Activated gamma-delta T cell treated with Interleukin-2 at 50 U/mL for 16 hours (primary cell): Measurements from ENCODE around the gene GRAMD1B.
A peak's percentile ranks its signal among the peaks of the same experiment; 100 is the strongest.
"Not testable (repeated sequence)": the region's sequence is repeated elsewhere in the genome, so short reads cannot be mapped to it uniquely, and the experiment has no call there.

Source experiments
- DNase-seq: peaks from one replicate; pipeline ENCODE4 v3.0.0-alpha.2; 2020

GRAMD1B gene

DNA sequence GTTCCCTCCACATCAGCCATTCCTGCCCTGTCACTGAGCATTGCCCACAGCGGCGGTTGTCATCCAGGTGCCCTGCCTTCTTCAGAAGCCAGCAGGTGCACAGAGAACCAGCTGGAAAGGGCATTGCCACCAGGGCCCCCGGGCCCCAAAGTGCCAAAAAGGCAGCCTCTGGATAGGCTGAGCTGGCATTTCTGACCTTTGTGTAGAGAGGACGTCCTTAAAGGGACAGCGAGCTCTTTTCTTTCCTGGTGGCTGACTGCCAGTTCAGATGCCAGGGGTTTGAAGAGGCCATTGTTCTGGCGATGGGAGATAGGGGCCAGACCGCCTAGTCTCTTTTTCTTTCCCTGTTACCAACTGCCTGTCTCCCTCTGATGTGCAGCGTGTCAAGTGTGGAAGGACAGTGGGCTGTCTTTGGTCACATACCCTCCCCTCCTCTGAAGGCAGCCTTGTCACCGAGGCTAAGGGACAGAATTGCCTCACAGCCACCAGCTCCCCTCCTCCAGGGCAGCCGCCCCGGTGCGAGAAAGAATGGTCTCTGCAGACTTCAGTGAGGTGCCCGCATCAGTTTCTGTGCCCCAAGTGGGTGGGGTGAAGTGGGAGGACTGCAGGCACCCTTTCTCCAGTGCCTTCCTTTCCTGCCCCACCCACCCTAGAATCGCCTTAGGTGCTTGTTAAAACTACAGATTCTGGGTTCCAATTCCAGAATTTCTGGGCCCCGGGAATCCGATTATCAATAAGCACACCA is 114.7 kb downstream of the GRAMD1B start:
- DNase-seq: no peak

DNA sequence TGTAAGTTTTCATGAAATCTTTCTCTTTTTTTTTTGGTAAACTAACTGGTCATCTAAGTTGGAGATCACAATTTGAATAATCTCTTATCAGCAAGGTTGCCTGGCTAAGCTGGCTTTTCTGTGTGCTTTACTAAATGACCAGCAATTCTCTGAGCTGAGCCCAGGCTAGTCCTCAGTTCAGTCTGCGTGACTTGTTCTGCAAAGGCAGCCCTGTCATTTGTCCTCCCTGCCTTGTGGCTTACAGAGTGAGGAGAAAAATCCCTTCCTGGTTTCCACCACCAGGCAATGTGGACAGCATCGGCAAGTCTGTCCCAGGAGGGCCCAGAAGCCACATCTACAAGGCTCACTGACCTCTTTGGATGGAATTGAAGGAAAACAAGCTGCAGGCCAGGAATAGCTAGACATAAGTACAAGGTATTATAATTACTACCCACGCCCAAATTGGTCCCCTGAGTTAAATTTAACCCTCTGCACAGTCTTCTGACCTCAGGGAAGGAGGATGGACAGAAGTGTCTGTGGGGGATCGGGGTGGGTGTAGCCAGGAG is 115.7 kb downstream of the GRAMD1B start:
- no peak for DNase-seq

DNA sequence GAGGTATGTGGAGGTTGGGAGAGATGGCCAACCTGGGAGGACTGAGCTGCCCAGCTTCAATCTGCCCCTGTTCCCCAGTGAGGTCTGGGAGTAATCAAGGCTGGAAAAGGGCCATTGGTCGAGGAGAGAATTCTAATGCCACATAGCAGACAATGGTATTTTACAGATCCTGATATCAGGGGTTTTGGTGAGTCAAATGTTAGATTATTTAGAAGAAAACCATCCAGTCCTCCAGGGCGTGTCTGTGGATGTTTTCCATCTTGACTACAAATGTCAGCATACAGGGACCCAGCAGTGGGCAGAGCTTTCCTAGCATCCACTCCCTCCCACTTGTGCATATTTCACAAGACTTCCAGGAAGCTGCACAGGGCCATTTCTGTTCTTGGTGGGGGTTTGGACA is 116.4 kb downstream of the GRAMD1B start:
- DNase-seq: no peak

DNA sequence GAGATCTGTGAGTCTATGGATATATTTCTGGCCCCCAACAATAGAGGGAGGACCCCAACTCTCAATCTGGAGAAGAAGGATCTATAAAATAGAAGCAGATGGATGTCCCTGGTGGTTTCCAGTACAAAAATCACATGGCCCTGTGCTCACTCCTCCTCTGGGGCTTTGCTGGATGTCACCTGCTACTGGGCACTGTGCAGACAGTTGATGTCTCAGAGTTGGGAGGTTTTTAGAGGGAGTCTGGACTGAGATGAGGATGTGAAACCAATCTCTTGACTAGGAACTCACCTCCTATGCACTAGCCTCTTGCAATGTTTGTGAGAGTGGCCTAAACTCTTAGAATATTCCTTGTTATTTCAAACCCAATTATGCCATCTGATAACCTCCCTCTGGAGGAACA is 117.1 kb downstream of the GRAMD1B start:
- DNase-seq: no peak

DNA sequence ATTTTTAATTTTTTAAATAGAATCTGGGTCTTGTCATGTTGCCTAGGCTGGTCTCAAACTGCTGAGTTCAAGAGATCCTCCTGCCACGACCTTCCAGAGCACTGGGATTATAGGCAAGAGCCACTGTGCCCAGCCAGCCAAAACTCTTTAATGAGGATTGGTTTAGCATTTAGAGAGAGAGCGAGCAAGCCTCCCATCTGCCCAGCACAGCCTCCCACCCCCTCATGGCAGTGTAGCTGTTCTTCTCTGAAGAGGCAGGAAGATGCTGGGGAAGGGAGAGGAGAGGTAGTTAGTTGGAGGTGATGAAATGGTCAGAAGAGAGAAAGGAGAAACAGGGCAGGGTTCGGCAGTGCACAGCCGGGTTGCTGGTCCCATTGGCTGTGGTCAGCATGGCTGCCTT is 118.7 kb downstream of the GRAMD1B start:
- DNase-seq: no peak

DNA sequence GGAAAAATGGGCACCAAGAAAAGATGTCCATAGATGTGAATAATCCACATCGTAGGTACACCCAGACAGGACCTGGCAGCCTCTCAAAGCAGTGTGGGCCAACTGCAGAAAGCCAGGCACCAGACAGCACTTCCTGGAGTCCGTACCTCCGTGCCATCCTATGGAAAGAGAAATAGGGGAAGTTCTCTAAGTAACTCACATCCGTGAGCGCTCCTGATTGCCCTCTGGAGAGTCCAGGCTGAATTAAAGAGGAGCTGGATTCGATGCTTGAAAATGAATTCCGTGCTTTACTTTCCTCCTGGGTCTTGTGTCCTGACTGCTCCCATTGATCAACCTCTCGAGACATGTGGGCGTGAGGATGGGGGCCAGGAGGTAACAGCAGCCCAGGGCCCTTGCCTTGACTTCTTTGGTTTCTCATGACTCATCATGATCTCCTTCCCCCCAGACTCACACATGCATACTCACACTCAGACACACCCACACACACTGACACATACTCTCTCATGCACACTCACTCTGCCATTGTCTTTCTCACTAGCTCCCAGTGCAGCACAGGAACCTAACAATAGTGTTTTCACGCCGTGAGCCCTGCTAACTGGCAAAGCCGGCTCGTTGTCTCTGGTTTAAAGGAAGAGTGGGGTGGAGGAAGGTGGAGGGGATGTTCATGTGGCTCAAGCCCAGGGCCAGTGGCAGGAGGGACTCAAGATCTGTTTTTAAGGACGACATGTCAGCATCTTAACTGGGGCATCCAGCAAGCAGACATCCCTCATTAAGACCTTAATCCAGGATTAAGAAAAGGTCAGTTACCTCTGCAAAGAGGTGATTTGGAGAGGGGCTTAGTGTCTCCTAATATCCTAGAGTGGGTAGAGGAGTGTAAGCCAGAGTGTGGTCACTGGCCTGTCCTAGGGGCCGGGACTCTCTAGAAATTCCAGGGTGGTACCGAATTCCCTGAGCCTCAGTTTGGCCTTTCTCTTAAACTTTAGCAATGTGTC is 120.2 kb downstream of the GRAMD1B start:
- DNase-seq: no peak

DNA sequence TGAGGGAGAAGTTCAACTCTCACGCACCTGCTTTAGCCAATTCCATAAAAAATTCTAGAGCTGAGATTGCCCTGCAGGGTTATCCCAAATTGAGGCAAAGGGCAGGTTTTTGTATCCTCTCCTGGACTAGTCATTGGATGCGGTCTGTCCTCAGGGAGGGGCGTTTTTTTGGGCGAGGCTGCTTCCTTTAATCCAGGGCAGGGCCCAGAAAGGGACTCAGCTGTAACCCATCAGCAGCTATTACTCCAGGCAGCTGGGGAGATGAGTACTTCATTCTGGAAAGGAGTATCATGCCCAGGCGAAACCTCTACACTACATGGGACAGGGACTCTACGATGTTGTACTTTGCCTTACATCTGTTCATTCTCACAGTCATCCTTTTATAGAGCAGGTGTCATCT is 121.0 kb downstream of the GRAMD1B start:
- DNase-seq: no peak

DNA sequence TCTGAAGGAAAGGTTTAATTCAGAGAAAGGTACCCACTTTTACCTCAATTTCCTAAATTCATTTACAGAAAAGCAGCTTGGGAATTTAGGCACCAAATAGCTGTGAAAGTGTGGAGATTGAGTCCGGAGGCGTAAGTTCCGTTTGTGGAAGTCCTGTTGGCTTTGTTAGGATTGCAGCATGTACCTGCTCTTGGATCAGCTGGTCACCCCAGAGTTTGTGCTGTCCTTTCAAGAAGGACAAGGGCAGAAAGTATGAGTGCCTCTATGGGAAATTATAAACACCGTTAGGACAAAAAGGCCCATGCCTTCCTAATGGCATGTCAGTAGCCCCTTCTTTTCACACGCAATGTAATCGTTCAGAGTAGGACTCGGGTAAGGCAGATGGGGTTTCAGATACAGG is 126.6 kb downstream of the GRAMD1B start:
- DNase-seq: no peak

DNA sequence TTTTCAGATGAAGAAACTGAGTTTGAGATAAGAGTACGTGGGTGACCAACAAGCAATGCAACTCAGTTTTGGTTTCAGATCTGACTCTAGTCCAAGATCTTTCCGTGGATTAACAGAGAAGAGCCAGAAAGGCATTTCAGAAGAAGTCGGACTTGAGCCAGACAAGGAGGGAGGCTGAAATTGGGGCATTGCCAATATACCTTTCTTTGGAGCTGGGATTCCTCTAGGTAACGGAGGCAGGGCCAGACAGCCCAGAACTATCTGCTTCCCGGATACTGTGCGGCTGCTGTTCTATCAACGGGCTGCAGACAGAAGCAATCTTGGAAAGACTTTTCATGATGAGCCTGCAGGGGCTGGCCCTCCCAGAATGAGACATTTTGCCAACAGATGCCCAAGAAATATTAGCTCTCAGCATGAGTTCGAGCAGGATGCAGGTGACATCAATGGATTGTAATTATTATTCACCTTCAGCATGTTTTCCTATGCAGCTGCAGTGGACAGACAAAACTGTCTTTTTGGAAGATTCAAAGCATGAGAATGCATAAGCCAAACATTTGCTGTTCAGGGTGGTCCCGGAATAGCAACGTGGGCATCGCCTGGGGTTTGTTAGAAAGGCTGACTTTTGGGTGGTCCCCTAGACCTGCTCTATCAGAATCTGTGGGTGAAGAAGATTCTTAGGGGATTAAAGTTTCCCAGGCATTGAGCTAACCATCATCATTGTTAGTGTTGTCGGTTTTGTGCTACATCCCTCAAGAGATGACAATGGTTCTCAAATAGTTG is 128.7 kb downstream of the GRAMD1B start:
- DNase-seq: no peak

DNA sequence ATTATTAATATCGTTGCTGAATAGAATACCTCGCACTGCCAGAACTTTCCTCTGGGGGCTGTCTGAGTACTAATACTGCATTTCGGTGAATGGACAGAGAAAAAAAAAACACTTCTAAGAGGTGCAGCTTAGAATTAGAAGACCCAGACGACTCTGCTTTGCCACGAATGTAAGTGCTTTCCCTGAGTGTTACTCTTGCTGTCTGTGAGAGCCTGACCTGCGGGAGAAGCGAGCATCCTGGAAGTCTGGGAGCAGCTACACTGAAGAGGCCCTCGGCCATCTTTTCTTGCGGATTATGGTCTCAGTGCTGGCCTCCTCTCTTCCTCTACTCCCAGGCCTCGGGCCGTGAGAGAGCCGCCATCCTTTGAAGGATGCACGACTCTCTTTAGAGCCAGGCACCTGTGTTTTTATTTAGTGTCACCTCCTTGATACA is 129.5 kb downstream of the GRAMD1B start:
- no peak for DNase-seq

DNA sequence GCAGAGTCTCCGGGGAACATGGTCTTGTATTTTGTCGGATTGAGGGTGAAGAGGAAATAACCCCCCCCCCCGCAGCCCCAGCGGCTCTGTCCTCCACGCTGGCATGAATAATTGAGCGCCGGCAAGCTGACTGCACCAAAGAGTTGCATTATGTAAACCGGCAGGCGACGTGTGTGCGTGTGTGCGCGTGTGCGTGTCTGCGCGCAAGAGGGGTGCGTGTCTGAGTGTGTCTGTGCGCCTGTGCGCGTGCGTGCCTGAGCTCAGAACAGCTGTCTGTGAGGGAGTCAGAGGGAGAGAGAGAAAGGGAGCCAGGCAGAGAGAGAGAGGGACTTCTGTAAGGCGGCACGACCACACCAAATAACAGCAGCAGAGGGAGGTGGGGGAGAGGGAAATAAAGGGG is 129.9 kb downstream of the GRAMD1B start:
- DNase-seq: peak; percentile 14

DNA sequence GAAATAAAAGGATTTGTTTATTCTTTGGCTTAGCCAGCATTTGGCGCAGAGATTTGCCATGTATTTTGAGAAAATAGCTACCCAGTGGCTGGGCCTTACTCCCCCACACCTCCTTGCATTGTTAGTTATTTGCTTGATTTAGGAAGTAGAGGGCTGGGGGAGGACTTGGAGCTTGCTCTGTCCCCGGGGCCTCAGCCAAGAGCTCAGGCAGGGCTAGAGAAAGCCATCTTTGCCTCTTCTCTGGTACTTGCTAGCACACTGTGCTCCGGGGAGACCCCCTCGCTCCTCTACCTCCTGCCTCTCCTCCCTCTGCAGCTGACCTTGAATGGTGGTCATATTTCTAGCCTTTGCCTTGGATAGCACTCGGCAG is 131.3 kb downstream of the GRAMD1B start:
- DNase-seq: no peak

DNA sequence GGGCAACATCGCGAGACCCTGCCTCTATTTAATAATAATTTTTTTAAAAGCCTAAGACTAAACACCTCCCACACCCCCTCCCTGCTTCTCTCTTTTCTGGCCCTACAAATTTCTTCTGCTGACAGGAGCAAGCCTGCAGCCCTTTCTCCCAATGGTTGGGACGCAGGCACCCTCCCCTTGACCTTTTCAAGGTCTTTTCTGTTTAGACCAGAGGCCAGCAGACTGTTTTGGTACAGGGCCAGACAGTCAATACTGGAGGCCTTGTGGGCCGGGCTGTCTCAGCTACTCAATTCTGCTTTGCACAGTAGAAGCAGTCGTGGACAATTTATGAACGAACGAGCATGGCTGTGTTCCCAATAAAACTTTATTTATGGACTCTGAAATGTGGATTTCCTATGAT is 132.1 kb downstream of the GRAMD1B start:
- DNase-seq: no peak

DNA sequence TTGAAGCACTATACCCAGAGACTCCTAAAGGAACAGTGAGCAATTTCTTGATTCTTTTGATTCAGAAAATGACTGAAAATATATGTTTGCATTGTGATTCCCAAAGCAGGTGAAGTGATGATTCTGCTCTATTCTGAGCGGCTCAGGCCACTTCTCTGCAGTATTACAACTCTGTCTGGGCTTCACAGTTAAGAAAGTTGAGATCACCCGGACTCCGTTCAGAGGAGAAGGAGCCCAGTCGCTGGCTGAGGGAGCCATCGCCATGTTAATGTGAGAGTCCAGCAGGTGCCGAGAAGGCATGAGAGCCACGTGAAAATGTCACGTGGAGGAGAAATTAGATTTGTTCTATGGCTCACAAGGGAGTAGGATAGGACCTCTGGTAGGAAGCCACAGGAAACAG is 132.8 kb downstream of the GRAMD1B start:
- DNase-seq: no peak

DNA sequence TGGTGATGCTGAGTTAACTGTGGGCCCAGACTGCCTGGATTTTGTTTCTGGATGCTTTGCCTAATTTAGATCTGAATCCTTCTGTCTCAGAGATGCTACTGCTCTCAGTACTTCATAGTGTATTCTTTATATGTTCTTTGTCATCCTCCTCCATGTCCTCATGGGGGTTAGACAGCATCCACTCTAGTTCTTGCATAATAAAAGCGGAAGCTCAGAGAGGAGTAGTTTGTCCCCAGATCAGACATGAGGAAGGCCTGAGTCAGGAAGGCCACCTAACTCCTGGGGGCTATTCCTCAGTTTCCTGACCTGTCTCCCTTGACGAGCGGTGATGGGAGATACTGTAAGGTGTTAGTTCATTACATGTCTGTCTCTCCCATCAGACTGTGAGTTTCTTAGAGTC is 134.2 kb downstream of the GRAMD1B start:
- no peak for DNase-seq

DNA sequence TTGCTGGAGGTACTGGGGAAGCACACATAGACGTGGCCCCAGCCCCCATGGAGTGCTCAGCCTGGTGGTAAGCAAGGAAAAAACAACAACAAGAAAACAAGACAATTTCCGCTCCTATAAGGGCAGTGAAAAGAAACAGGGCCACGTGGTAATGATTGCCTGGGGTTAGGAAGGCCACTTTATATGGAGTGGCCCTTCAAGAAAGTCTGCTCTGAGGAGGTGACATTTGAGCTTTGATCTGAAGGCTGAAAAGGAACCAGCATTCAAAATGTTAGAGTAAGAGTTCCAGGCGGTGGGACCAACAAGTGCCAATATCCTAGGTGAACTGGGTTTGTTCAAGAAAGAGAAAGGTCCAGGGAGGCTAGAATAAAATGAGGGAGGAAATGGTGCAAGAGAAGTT is 136.8 kb downstream of the GRAMD1B start:
- no peak for DNase-seq

DNA sequence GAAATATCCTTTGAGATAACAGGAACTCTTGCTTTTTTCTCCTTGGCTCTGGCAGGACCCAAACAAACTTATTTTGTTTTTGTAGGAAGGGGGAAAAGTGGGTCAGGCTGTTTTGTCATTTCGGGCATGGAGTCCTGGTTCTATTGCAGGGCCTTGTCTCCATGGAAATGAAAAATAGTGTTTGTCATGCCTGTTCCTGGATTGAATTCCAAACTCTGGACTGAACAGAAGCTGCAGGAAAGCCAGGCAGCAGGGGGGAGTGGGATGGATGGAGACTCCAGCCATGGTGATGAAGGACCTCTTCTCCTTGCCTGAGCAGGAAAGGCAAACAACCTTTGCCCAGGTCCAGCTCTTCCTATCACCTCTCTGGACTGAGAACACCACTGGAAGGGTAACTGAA is 137.4 kb downstream of the GRAMD1B start:
- DNase-seq: no peak

DNA sequence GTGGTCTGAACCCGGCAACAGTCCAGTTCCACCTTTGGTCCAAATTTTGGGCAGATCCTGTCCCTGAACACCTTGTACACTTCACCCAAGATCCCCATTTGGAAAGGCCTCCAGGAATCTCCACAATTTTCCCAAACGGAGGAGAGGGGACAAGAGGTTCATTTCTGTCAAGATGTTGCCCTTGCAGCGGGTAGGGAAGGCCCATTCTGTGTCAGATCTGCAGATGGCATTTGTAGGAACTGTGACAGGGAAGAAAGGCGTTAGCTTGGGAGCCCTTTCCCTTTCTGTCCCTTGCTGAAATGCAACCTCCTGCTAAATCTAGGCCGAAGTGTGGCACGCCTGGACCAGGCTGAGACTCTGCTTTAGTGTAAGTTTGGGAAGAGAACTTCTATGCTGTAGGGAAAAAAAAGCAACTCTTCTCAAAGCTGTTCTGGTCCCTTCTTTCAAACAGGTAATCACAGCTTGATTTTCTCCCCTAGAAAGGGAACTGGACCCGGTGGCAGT is 138.3 kb downstream of the GRAMD1B start:
- DNase-seq: no peak

DNA sequence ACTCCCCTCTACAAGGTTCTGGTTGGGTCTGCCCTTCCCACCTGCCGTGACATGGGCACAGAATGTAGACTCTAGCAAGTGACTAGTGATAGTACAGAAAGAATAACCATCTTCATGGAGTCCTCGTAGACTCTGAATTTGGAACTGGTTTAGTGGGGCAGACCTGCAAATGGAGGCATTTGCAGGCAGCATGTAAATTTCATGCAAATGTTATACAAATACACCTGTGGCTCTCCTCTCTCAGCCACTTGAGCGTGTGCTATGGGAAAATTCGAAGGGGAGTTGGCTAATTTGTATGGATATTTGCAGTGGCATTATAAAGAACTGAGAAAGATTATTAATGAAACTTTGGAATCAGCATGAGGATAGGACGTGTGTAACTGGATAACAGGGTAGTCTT is 139.3 kb downstream of the GRAMD1B start:
- DNase-seq: no peak

DNA sequence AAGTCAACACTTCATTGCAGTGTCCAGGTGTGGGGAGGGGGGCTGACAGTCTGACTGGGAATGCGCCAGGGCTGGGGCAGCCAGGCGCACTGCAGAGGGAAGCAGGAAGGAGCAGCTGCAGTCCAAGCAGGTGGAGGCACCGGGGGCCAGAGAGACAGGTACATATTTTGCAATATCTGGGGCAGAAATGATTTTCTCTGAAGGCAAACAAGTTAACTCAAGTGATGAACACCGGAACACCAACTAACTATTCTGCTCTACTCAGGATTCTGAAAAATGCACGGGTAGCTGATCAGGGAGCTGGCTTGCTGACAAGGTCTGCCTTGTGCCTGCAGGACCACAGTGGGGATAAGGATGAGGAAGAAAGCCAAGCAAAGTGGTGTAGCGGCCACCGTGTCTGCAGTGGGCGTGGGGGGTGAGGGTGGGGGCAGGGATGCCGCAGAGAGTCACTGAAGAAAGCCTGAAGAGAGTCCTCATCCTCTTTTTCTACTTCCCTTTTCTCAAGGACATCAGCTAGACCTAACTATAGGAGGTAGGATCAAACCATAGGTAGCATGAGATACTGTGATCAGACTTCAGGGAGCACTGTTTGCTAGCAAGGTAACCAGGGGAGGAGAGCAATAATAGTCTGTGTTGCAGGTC is 141.0 kb downstream of the GRAMD1B start:
- no peak for DNase-seq

DNA sequence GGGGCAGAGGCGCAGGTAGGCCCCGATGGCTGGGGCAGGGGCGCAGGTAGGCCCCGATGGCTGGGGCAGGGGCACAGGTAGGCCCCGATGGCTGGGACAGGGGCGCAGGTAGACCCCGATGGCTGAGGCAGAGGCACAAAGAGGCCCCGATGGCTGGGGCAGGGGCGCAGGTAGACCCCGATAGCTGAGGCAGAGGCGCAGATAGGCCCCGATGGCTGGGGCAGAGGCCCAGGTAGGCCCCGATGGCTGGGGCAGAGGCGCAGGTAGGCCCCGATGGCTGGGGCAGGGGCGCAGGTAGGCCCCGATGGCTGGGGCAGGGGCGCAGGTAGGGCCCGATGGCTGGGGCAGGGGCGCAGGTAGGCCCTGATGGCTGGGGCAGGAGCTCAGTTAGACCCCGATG is 142.7 kb downstream of the GRAMD1B start:
- not testable (repeated sequence) for DNase-seq

DNA sequence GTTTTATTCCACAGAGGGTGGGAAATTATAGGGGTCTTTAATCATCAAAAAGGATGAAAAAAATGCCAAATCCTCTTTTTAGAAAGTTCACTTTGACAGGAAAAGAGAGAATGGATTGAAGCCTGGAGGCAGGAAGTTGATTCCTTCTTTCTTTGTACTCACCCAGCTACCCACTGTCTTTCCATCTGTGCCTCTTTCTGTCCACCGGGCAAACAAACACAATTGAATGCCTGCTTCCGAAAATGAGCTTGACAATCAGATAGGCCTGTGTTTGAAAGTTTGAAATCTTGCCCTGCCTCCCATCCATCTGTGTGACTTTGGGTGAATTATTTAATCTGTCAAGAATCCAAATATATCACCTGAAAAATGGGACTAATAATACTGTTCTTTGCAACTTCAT is 143.2 kb downstream of the GRAMD1B start:
- no peak for DNase-seq
